KMS-11 (cell line): ENCODE data around the gene PPP1R12A.

Experiments
- H2AFZ ChIP-seq: fragments of 200-600 bp; sonication (generic); 2 replicates; pipeline ENCODE4 v1.6.1; 2016; ENCODE audit warnings: antibody characterized with exemption, mixed run types, low read depth
- H3K27ac ChIP-seq: fragments of 200-600 bp; sonication (generic); 2 replicates; pipeline ENCODE4 v1.6.1; 2016; ENCODE audit warnings: mild to moderate bottlenecking, mixed run types
- H3K27me3 ChIP-seq: fragments of 200-600 bp; sonication (generic); 2 replicates; pipeline ENCODE4 v1.6.1; 2017; ENCODE audit warnings: mild to moderate bottlenecking, low read depth, mixed run types, moderate library complexity; ENCODE audit not compliant: insufficient read depth
- H3K36me3 ChIP-seq: fragments of 200-600 bp; sonication (generic); 2 replicates; pipeline ENCODE4 v1.6.1; 2017; ENCODE audit warnings: mild to moderate bottlenecking, mixed run types; ENCODE audit not compliant: insufficient read depth
- H3K4me1 ChIP-seq: fragments of 200-600 bp; sonication (generic); 2 replicates; pipeline ENCODE4 v1.6.1; 2016; ENCODE audit warnings: mild to moderate bottlenecking, low read depth, mixed run types; ENCODE audit not compliant: poor library complexity, severe bottlenecking
- H3K4me2 ChIP-seq: fragments of 200-600 bp; sonication (generic); 2 replicates; pipeline ENCODE4 v1.7.0; 2016; ENCODE audit warnings: mild to moderate bottlenecking, mixed run types
- H3K4me3 ChIP-seq: fragments of 200-600 bp; sonication (generic); IDR thresholded peaks from 2 replicates; pipeline ENCODE4 v1.6.1; 2017; ENCODE audit warnings: low read depth, low read length, mixed read lengths; ENCODE audit not compliant: insufficient read depth
- H3K79me2 ChIP-seq: fragments of 200-600 bp; sonication (generic); 2 replicates; pipeline ENCODE4 v1.6.1; 2016; ENCODE audit warnings: low read depth, mixed run types; ENCODE audit not compliant: insufficient read depth
- H3K9ac ChIP-seq: fragments of 200-600 bp; sonication (generic); 2 replicates; pipeline ENCODE4 v1.6.1; 2016; ENCODE audit warnings: mild to moderate bottlenecking, mixed run types
- H4K20me1 ChIP-seq: fragments of 200-600 bp; sonication (generic); 2 replicates; pipeline ENCODE4 v1.6.1; 2016; ENCODE audit warnings: mild to moderate bottlenecking, mixed run types; ENCODE audit not compliant: insufficient read depth
- CTCF ChIP-seq: fragments of 200-600 bp; sonication (generic); conservative IDR thresholded peaks from 2 replicates; pipeline ENCODE4 v1.6.1; 2017; ENCODE audit warnings: low read depth, mild to moderate bottlenecking, antibody characterized with exemption, low read length, moderate library complexity, mixed read lengths

PPP1R12A gene

DNA sequence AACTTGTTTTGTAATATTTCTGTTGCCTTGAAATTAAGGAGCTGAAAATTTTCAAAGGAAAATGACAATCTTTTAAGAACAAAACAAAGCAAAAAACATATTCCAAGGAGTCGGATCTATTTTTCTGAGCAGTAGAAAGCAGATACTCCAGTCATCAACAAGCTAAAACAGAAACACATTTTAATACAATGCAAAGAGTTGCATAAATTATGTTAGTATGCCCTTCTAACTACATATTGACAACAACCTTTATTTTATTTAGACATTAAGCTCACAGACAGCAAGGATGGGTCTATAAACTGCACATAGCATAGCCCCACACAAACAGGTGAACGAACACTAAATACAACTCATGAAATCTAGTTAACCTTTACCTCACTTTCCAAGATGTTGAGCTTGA, 106.0 kb downstream of the PPP1R12A start:
- Histone ChIP-seq H3K27me3 (no peaks in the 10 kb centered on the region), H2AFZ (no peak overlapping the region), H3K36me3 (peaks cover 17% of the 10 kb centered on the region; the same call in 1 of the 2 replicates), H4K20me1 (peaks cover 10% of the 10 kb centered on the region), H3K27ac (no peak overlapping the region), H3K9ac (no peak overlapping the region), H3K4me2 (no peak overlapping the region), H3K4me1 (peaks cover 52% of the 10 kb centered on the region), H3K79me2 (peaks cover 78% of the 10 kb centered on the region; the same call in 1 of the 2 replicates), H3K4me3 (no peak overlapping the region)
- no peak for TF ChIP-seq CTCF

GRCh38 chr12:79827484-79827883, 107.4 kb downstream of the PPP1R12A start:
- peaks cover 81% of the 10 kb centered on the region; the same call in 1 of the 2 replicates for H3K79me2 ChIP-seq
- no peaks in the 10 kb centered on the region for H3K27me3 ChIP-seq
- H3K27ac ChIP-seq, result no peak overlapping the region
- H2AFZ ChIP-seq, result no peak overlapping the region
- H3K4me1 ChIP-seq, result peaks cover 48% of the 10 kb centered on the region
- peaks cover 12% of the 10 kb centered on the region; the same call in 1 of the 2 replicates for H3K36me3 ChIP-seq
- TF ChIP-seq CTCF, result no peak
- H3K4me2 ChIP-seq, result no peak overlapping the region
- no peak overlapping the region for H3K9ac ChIP-seq
- H3K4me3 ChIP-seq, result no peak overlapping the region
- peaks cover 2% of the 10 kb centered on the region for H4K20me1 ChIP-seq

DNA sequence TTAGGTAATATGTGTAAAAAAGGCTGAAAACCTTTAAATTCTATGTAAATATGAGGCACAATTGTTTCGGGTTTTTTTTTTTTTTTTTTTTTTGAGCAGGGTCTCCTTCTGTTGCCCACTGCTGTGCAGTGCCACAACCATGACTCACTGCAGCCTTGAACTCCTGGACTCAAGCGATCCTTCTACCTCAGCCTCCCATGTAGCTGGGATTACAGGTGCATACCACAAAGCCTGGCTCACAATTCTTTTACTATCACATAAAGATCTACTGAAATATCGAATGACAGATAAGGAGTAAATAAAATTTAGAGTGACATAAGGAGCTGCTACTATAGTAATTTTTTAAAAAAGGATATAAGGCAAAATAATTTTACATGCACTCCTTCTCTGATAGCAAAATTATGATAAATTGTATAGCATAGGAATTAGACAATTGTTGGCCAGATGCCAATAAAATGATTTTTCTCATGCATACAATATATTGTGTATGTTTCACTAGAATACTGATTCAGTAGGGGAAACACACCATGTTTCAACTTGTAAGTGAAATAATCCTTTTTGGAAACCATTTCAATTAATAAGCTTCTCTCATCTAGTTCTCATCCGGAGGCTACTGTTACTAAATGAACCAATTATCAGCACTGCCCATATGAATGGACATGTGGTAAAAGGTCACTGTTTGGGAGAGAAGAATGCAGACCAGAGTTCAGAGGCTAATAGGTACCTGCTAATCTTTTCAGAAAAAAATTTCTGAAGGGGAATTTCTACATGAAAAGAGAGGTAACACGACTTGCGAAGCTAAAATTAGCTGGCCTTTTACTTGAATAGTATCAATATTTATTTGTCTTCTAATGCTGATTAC, 108.4 kb downstream of the PPP1R12A start:
- peaks cover 88% of the 10 kb centered on the region; the same call in 1 of the 2 replicates for H3K79me2 ChIP-seq
- peaks cover 2% of the 10 kb centered on the region; the same call in 1 of the 2 replicates for H4K20me1 ChIP-seq
- H3K4me3 ChIP-seq, result no peak overlapping the region
- no peak for TF ChIP-seq CTCF
- H2AFZ ChIP-seq, result no peak overlapping the region
- H3K36me3 ChIP-seq, result peaks cover 9% of the 10 kb centered on the region; the same call in 1 of the 2 replicates
- H3K27me3 ChIP-seq, result no peaks in the 10 kb centered on the region
- no peak overlapping the region for H3K9ac ChIP-seq
- H3K4me1 ChIP-seq, result peaks cover 39% of the 10 kb centered on the region
- no peak overlapping the region for H3K4me2 ChIP-seq
- no peak overlapping the region for H3K27ac ChIP-seq

DNA sequence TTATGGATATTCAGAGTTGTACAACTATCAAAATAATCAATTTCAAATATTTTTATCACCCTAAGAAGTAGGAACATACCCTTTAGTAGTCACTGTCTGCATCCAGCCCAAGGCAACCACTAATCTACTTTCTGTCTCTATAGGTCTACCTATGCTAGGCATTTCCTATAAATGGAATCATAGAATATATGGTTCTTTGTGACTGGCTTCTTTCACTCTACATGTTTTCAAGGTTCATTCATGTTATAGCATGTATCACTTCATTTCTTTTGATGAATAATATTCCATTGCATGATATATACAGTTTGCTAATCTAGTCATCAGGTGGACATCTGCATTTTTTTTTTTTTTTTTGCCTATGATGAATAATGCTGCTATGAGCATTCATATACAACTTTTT, 112.4 kb downstream of the PPP1R12A start:
- no peak overlapping the region for H3K9ac ChIP-seq
- peaks cover 37% of the 10 kb centered on the region; the same call in 1 of the 2 replicates for H3K36me3 ChIP-seq
- H3K4me2 ChIP-seq, result no peak overlapping the region
- no peak overlapping the region for H2AFZ ChIP-seq
- no peak overlapping the region for H3K27ac ChIP-seq
- peaks cover 28% of the 10 kb centered on the region for H3K4me1 ChIP-seq
- H3K79me2 ChIP-seq, result peaks cover 70% of the 10 kb centered on the region
- H3K4me3 ChIP-seq, result no peak overlapping the region
- H3K27me3 ChIP-seq, result no peaks in the 10 kb centered on the region
- TF ChIP-seq CTCF, result no peak
- 0 out of 2 replicates have a peak, but pooled peaks cover 3% of the 10 kb centered on the region for H4K20me1 ChIP-seq
